ENCODE data around the gene KIZ. TPM values are rescaled to one million over a fixed set of nuclear protein-coding genes. Genes with fewer than 3 reads are reported as not detected.

Gene KIZ
- total RNA-seq, 1 donor from 2014 or later = 60.0 TPM

GRCh38 chr20:21101453-21101931 lies 24.4 kb upstream of the KIZ start:
- no peaks in the 10 kb centered on the region for H3K9me3 ChIP-seq (ENCODE audit: low read depth)
- peak overlapping the region; percentile 43 for H3K4me3 ChIP-seq
- H3K79me2 ChIP-seq (ENCODE audit: low read depth) = no peaks in the 10 kb centered on the region
- Mint-ChIP-seq H3K4me3 (peak overlapping the region; percentile 57), H3K27me3 (ENCODE audit: insufficient read depth, low read depth) (peaks cover 81% of the 10 kb centered on the region), H3K9me3 (peaks cover 4% of the 10 kb centered on the region), H3K36me3 (no peaks in the 10 kb centered on the region), H3K4me1 (peaks cover 20% of the 10 kb centered on the region), H3K27ac (no peak overlapping the region)
- H3K4me1 ChIP-seq = peaks cover 53% of the 10 kb centered on the region
- peak; percentile 1 for TF ChIP-seq EZH2 (IDR thresholded peaks at IDR 0.05)
- peak; percentile 3 for TF ChIP-seq CTCF (IDR thresholded peaks at IDR 0.05)
- no peak for TF ChIP-seq EZH2phosphoT487 (IDR thresholded peaks at IDR 0.05)
- peak overlapping the region; percentile 85 for H3K4me2 ChIP-seq
- H3K27me3 ChIP-seq = peaks cover 100% of the 10 kb centered on the region
- DNase-seq (ENCODE audit: low spot score) = peak; percentile 75
- no peaks in the 10 kb centered on the region for H3K36me3 ChIP-seq
- H3K9ac ChIP-seq = no peak overlapping the region
- no peak overlapping the region for H3K27ac ChIP-seq
- H4K20me1 ChIP-seq (ENCODE audit: low read depth) = peaks cover 85% of the 10 kb centered on the region
- no peak overlapping the region for H2AFZ ChIP-seq (replicated peaks)
- peaks cover 62% of the 10 kb centered on the region for H3F3A ChIP-seq (ENCODE audit: low read depth)

GRCh38 chr20:21101932-21102575 lies 23.8 kb upstream of the KIZ start:
- H3K4me1 ChIP-seq = peaks cover 53% of the 10 kb centered on the region
- peaks cover 100% of the 10 kb centered on the region for H3K27me3 ChIP-seq
- Mint-ChIP-seq H3K27me3 (ENCODE audit: insufficient read depth, low read depth) (peaks cover 82% of the 10 kb centered on the region), H3K27ac (no peak overlapping the region), H3K4me1 (peaks cover 20% of the 10 kb centered on the region), H3K9me3 (peaks cover 4% of the 10 kb centered on the region), H3K36me3 (no peaks in the 10 kb centered on the region), H3K4me3 (peak overlapping the region; percentile 80)
- TF ChIP-seq EZH2phosphoT487 (IDR thresholded peaks at IDR 0.05) (peak; percentile 5), EZH2 (IDR thresholded peaks at IDR 0.05) (no peak), CTCF (IDR thresholded peaks at IDR 0.05) (no peak)
- peak; percentile 70 for DNase-seq (ENCODE audit: low spot score)
- H3K4me2 ChIP-seq = peak overlapping the region; percentile 85
- peak overlapping the region; percentile 43 for H3K4me3 ChIP-seq
- H3K36me3 ChIP-seq = no peaks in the 10 kb centered on the region
- H3F3A ChIP-seq (ENCODE audit: low read depth) = peaks cover 62% of the 10 kb centered on the region
- no peaks in the 10 kb centered on the region for H3K9me3 ChIP-seq (ENCODE audit: low read depth)
- peaks cover 83% of the 10 kb centered on the region for H4K20me1 ChIP-seq (ENCODE audit: low read depth)
- H2AFZ ChIP-seq (replicated peaks) = no peak overlapping the region
- H3K9ac ChIP-seq = no peak overlapping the region
- H3K79me2 ChIP-seq (ENCODE audit: low read depth) = no peaks in the 10 kb centered on the region
- no peak overlapping the region for H3K27ac ChIP-seq

GRCh38 chr20:21102603-21103311 lies 23.1 kb upstream of the KIZ start:
- Histone ChIP-seq H3K4me1 (peaks cover 53% of the 10 kb centered on the region), H4K20me1 (ENCODE audit: low read depth) (peaks cover 82% of the 10 kb centered on the region), H3K4me3 (peak overlapping the region; percentile 43), H3K36me3 (no peaks in the 10 kb centered on the region), H3K9me3 (ENCODE audit: low read depth) (no peaks in the 10 kb centered on the region), H3K9ac (no peak overlapping the region), H3K79me2 (ENCODE audit: low read depth) (no peaks in the 10 kb centered on the region), H3K27me3 (peaks cover 100% of the 10 kb centered on the region), H3K27ac (no peak overlapping the region), H3K4me2 (peak overlapping the region; percentile 85), H3F3A (ENCODE audit: low read depth) (peaks cover 62% of the 10 kb centered on the region), H2AFZ (replicated peaks) (no peak overlapping the region)
- Mint-ChIP-seq H3K4me3 (peak overlapping the region; percentile 80), H3K4me1 (peaks cover 20% of the 10 kb centered on the region), H3K36me3 (no peaks in the 10 kb centered on the region), H3K27me3 (ENCODE audit: insufficient read depth, low read depth) (peaks cover 86% of the 10 kb centered on the region), H3K27ac (no peak overlapping the region), H3K9me3 (peaks cover 4% of the 10 kb centered on the region)
- TF ChIP-seq CTCF (IDR thresholded peaks at IDR 0.05) (peak; percentile 15), EZH2phosphoT487 (IDR thresholded peaks at IDR 0.05) (peak; percentile 4), EZH2 (IDR thresholded peaks at IDR 0.05) (peak; percentile 6)
- peak; percentile 82 for DNase-seq (ENCODE audit: low spot score)
